ENCODE results near the gene LTBP2.

The LTBP2 gene

GRCh38 chr14:74610866-74611649 lies 979 bp downstream of the LTBP2 start:
- no peak for DNase-seq

- DNase-seq, result no peak
Observed at GRCh38 chr14:74610199-74610865, 1.7 kb downstream of the LTBP2 start.

GRCh38 chr14:74609721-74610120 lies 2.3 kb downstream of the LTBP2 start:
- DNase-seq, result no peak

- DNase-seq, result peak; percentile 88
Observed at GRCh38 chr14:74608959-74609611, 3.0 kb downstream of the LTBP2 start.

- no peak for DNase-seq
Observed at GRCh38 chr14:74606727-74607126, 5.3 kb downstream of the LTBP2 start.

GRCh38 chr14:74605531-74606223 lies 6.4 kb downstream of the LTBP2 start:
- no peak for DNase-seq

GRCh38 chr14:74604911-74605310 lies 7.1 kb downstream of the LTBP2 start:
- no peak for DNase-seq

GRCh38 chr14:74604157-74604556 lies 7.9 kb downstream of the LTBP2 start:
- DNase-seq, result no peak

GRCh38 chr14:74601982-74602381 lies 10.1 kb downstream of the LTBP2 start:
- DNase-seq, result no peak

GRCh38 chr14:74599946-74600345 lies 12.1 kb downstream of the LTBP2 start:
- DNase-seq, result no peak

GRCh38 chr14:74599321-74599761 lies 12.7 kb downstream of the LTBP2 start:
- no peak for DNase-seq

- DNase-seq, result no peak
Observed at GRCh38 chr14:74596741-74597450, 15.1 kb downstream of the LTBP2 start.

- no peak for DNase-seq
Observed at GRCh38 chr14:74595006-74595735, 16.9 kb downstream of the LTBP2 start.

- no peak for DNase-seq
Observed at GRCh38 chr14:74594606-74595005, 17.4 kb downstream of the LTBP2 start.

- DNase-seq, result no peak
Observed at GRCh38 chr14:74594029-74594428, 18.0 kb downstream of the LTBP2 start.

GRCh38 chr14:74593241-74593953 lies 18.6 kb downstream of the LTBP2 start:
- no peak for DNase-seq

GRCh38 chr14:74592476-74593201 lies 19.4 kb downstream of the LTBP2 start:
- no peak for DNase-seq

GRCh38 chr14:74591899-74592298 lies 20.1 kb downstream of the LTBP2 start:
- no peak for DNase-seq

GRCh38 chr14:74591394-74591793 lies 20.6 kb downstream of the LTBP2 start:
- DNase-seq, result no peak

GRCh38 chr14:74589291-74589879 lies 22.7 kb downstream of the LTBP2 start:
- no peak for DNase-seq
